ENCODE results near the gene HCN4. TPM values are rescaled to one million over a fixed set of nuclear protein-coding genes. Genes with fewer than 3 reads are reported as not detected.

The HCN4 gene
- total RNA-seq, 4 donors from 2014 or later = under 0.01 to 0.10 TPM; not detected in 2

GRCh38 chr15:73284090-73284716 lies 84.6 kb downstream of the HCN4 start:
- DNase-seq = no peak
- peak in 1 of 6 experiments; percentile 14 for TF ChIP-seq CTCF (IDR thresholded peaks at IDR 0.05)
- no peak for TF ChIP-seq POLR2A (IDR thresholded peaks at IDR 0.05)
- WGBS, 2 donors = 85 to 88% methylated on average over 3 of the region's 3 CpGs
- intact Hi-C loops (cut with DNase I) = no loop called here
- H3K4me1 ChIP-seq = no peaks in the 10 kb centered on the region
- H3K27me3 ChIP-seq = no peaks in the 10 kb centered on the region
- no peak overlapping the region for H3K4me3 ChIP-seq (replicated peaks in 1 of 3)
- peaks cover 3 to 12% of the 10 kb centered on the region in 2 donors for H3K36me3 ChIP-seq
- no peak overlapping the region for H3K27ac ChIP-seq
- H3K9me3 ChIP-seq = no peaks in the 10 kb centered on the region

GRCh38 chr15:73283366-73283962 lies 85.3 kb downstream of the HCN4 start:
- H3K4me1 ChIP-seq = no peaks in the 10 kb centered on the region
- TF ChIP-seq POLR2A (IDR thresholded peaks at IDR 0.05) = no peak
- TF ChIP-seq CTCF (IDR thresholded peaks at IDR 0.05) = no peak
- H3K27me3 ChIP-seq = no peaks in the 10 kb centered on the region
- H3K36me3 ChIP-seq = peaks cover 0 to 12% of the 10 kb centered on the region in 2 donors
- H3K9me3 ChIP-seq = no peaks in the 10 kb centered on the region
- no peak overlapping the region for H3K27ac ChIP-seq
- 92 to 95% methylated on average over 2 of the region's 2 CpGs for WGBS, 2 donors
- DNase-seq = no peak
- no peak overlapping the region for H3K4me3 ChIP-seq (replicated peaks in 1 of 3)
- intact Hi-C loops (cut with DNase I) = no loop called here

GRCh38 chr15:73282567-73283365 lies 86.0 kb downstream of the HCN4 start:
- H3K4me3 ChIP-seq (replicated peaks in 1 of 3) = no peak overlapping the region
- no peak for TF ChIP-seq POLR2A (IDR thresholded peaks at IDR 0.05)
- TF ChIP-seq CTCF (IDR thresholded peaks at IDR 0.05) = no peak
- peaks cover 0 to 12% of the 10 kb centered on the region in 2 donors for H3K36me3 ChIP-seq
- no peak overlapping the region for H3K27ac ChIP-seq
- intact Hi-C loops (cut with DNase I) = no loop called here
- no peaks in the 10 kb centered on the region for H3K9me3 ChIP-seq
- DNase-seq = no peak
- no peaks in the 10 kb centered on the region for H3K4me1 ChIP-seq
- WGBS, 2 donors = 87 to 90% methylated on average over 8 of the region's 8 CpGs
- no peaks in the 10 kb centered on the region for H3K27me3 ChIP-seq

- Histone ChIP-seq H3K27ac (no peak overlapping the region), H3K36me3 (no peaks in the 10 kb centered on the region), H3K4me3 (replicated peaks in 1 of 3) (no peak overlapping the region), H3K27me3 (no peaks in the 10 kb centered on the region), H3K9me3 (no peaks in the 10 kb centered on the region), H3K4me1 (peaks cover 4 to 14% of the 10 kb centered on the region in 2 donors)
- DNase-seq = no peak
- intact Hi-C loops (cut with DNase I) = loop anchor here (5.0 kb wide), 1 partner anchor 34 kb away; no protein-coding TSS in a partner anchor
- TF ChIP-seq POLR2A (IDR thresholded peaks at IDR 0.05) = no peak
- TF ChIP-seq CTCF (IDR thresholded peaks at IDR 0.05) = no peak
Measured at GRCh38 chr15:73275862-73276261, 92.9 kb downstream of the HCN4 start.

Measured in thyroid gland (tissue), 4 donors.